HepG2 (cell line): ENCODE results near the gene RNH1. TPM values are rescaled to one million over a fixed set of nuclear protein-coding genes. Genes with fewer than 3 reads are reported as not detected.

ENCODE experiments used
- ATAC-seq: fragments of 200-7000 bp; cut with Tn5 transposase; 3 replicates; pipeline ENCODE4 v1.9.1; 2020; ENCODE audit warnings: mild to moderate bottlenecking, moderate library complexity
- BruUV-seq: library from RNA; stranded (reverse); fragments of 400-500 nt; replicated peaks from 2 replicates; lab custom pipeline; 2021; lab: Mats Ljungman, UMichigan
- CTCF ChIA-PET: fragments of 300-600 bp; formaldehyde crosslinking; extraction: SDS; loops from one replicate; lab custom pipeline; 2021; ENCODE audit warnings: low total read pairs, inconsistent platforms, low intra/inter-chr PET ratio; lab: Yijun Ruan, JAX
- POLR2A ChIA-PET: fragments of 350-600 bp; sonication (Branson Sonifier 250); formaldehyde crosslinking; loops from one replicate; lab custom pipeline; 2020; ENCODE audit warnings: antibody characterized with exemption, inconsistent platforms; lab: Yijun Ruan, JAX
- DNase-seq: peaks from one replicate; pipeline ENCODE4 v3.0.0-alpha.2; 2015; ENCODE audit warnings: low spot score
- FAIRE-seq: peaks from 3 replicates; lab custom pipeline; 2011; peaks lifted over from hg19 to GRCh38; lab: Jason Lieb, UNC
- H2AFZ ChIP-seq: one replicate; pipeline ENCODE4 v1.6.1; 2011; ENCODE audit warnings: low read length, inconsistent platforms
- H3K27ac ChIP-seq: fragments of 300-600 bp; 3 replicates; pipeline ENCODE4 v1.8.0; 2011; ENCODE audit warnings: mixed run types, mild to moderate bottlenecking, mixed read lengths, low read length, inconsistent platforms; ENCODE audit not compliant: insufficient read depth; ENCODE audit errors: extremely low read length
- H3K27me3 ChIP-seq, 2 experiments: fragments of 200-600 bp in 1 of 2; 2 replicates in 1 of 2; 3 replicates in 1 of 2; pipeline versions ENCODE4 v1.6.0 to v1.8.0; 2011; ENCODE audit warnings: low read length in 2 of 2, mild to moderate bottlenecking in 2 of 2, moderate library complexity in 2 of 2, inconsistent platforms in 1 of 2; ENCODE audit not compliant: insufficient read depth in 2 of 2, control insufficient read depth in 1 of 2
- H3K36me3 ChIP-seq, 2 experiments: fragments of 200-600 bp in 1 of 2; replicated peaks in 1 of 2; 2 replicates in 1 of 2; 3 replicates in 1 of 2; pipeline versions ENCODE4 v1.5.1 to v1.8.0; 2011; ENCODE audit warnings: low read length in 2 of 2, inconsistent platforms in 1 of 2; ENCODE audit not compliant: insufficient read depth in 2 of 2, control insufficient read depth in 1 of 2
- H3K4me1 ChIP-seq: 2 replicates; pipeline ENCODE4 v1.5.1; 2012; ENCODE audit warnings: low read length, inconsistent platforms; ENCODE audit not compliant: insufficient read depth
- H3K4me2 ChIP-seq: 2 replicates; pipeline ENCODE4 v1.6.0; 2011; ENCODE audit warnings: low read depth, low read length, inconsistent platforms
- H3K4me3 ChIP-seq, 3 experiments: fragments of 200-600 bp in 1 of 3; sonication (generic), shearing (Covaris generic) in 1 of 3; replicated peaks in 1 of 3; 2 replicates each; pipeline ENCODE4 v1.5.1; 2011 to 2016; ENCODE audit warnings: low read length in 3 of 3, inconsistent platforms in 2 of 3, low read depth in 2 of 3, mild to moderate bottlenecking in 2 of 3, control low read depth in 1 of 3, mixed read lengths in 1 of 3; ENCODE audit not compliant: insufficient read depth in 1 of 3
- H3K79me2 ChIP-seq: one replicate; pipeline ENCODE4 v1.6.1; 2011; ENCODE audit warnings: low read length, inconsistent platforms; ENCODE audit not compliant: insufficient read depth
- H3K9ac ChIP-seq: 2 replicates; pipeline ENCODE4 v1.6.0; 2011; ENCODE audit warnings: mild to moderate bottlenecking, low read depth, low read length, inconsistent platforms; ENCODE audit not compliant: insufficient read depth
- H3K9me3 ChIP-seq: 2 replicates; pipeline ENCODE4 v1.5.1; 2012; ENCODE audit warnings: mild to moderate bottlenecking, low read length
- H4K20me1 ChIP-seq: 2 replicates; pipeline ENCODE4 v1.6.0; 2011; ENCODE audit warnings: inconsistent platforms, mild to moderate bottlenecking, low read length, moderate library complexity; ENCODE audit not compliant: insufficient read depth
- CREBL2 ChIP-seq: sonication (generic); formaldehyde crosslinking; IDR thresholded peaks from 2 replicates; pipeline ENCODE4 v1.8.1; 2023; ENCODE audit warnings: missing genetic modification reagents, mild to moderate bottlenecking, borderline replicate concordance
- CTCF ChIP-seq: sonication (generic); formaldehyde crosslinking; IDR thresholded peaks from 2 replicates; pipeline ENCODE4 v1.5.0; 2020; ENCODE audit warnings: mild to moderate bottlenecking, missing genetic modification reagents, moderate library complexity
- FOXK1 ChIP-seq: sonication (generic); formaldehyde crosslinking; IDR thresholded peaks from 2 replicates; pipeline ENCODE4 v1.4.0; 2020; ENCODE audit warnings: low read depth, missing genetic modification reagents, borderline replicate concordance
- KDM5B ChIP-seq: sonication (generic); formaldehyde crosslinking; IDR thresholded peaks from 2 replicates; pipeline ENCODE4 v1.4.0; 2020; ENCODE audit warnings: missing genetic modification reagents, mild to moderate bottlenecking, borderline replicate concordance
- PBX3 ChIP-seq: sonication (generic); formaldehyde crosslinking; IDR thresholded peaks from 2 replicates; pipeline ENCODE4 v1.8.1; 2023; ENCODE audit warnings: missing genetic modification reagents, inconsistent platforms, borderline replicate concordance
- REST ChIP-seq, 2 experiments: IDR thresholded peaks; 2 replicates each; pipeline ENCODE4 v1.6.1; 2011 to 2012; ENCODE audit warnings: low read length in 2 of 2, borderline replicate concordance in 1 of 2, low read depth in 1 of 2, mild to moderate bottlenecking in 1 of 2, moderate library complexity in 1 of 2
- SIN3B ChIP-seq: fragments of 150-350 bp; IDR thresholded peaks from 2 replicates; pipeline ENCODE4 v1.6.1; 2014; ENCODE audit warnings: low read length
- TERF1 ChIP-seq: sonication (generic); formaldehyde crosslinking; IDR thresholded peaks from 2 replicates; pipeline ENCODE4 v1.8.0; 2022; ENCODE audit warnings: mild to moderate bottlenecking, missing genetic modification reagents, moderate library complexity
- ZFP36L2 ChIP-seq: sonication (generic); formaldehyde crosslinking; IDR thresholded peaks from 2 replicates; pipeline ENCODE4 v1.4.0; 2020; ENCODE audit warnings: missing genetic modification reagents
- ZNF235 ChIP-seq: sonication (generic); formaldehyde crosslinking; IDR thresholded peaks from 2 replicates; pipeline ENCODE4 v1.8.1; 2023; ENCODE audit warnings: mild to moderate bottlenecking, missing genetic modification reagents, borderline replicate concordance
- ZNF282 ChIP-seq: fragments of 450-650 bp; IDR thresholded peaks from 2 replicates; pipeline ENCODE4 v1.6.1; 2018; ENCODE audit not compliant: partially characterized antibody
- ZNF564 ChIP-seq: sonication (generic); formaldehyde crosslinking; IDR thresholded peaks from 2 replicates; pipeline ENCODE4 v1.8.1; 2023; ENCODE audit warnings: mild to moderate bottlenecking, missing genetic modification reagents
- ZNF768 ChIP-seq: sonication (generic); formaldehyde crosslinking; IDR thresholded peaks from 2 replicates; pipeline ENCODE4 v1.4.0; 2020; ENCODE audit warnings: missing genetic modification reagents
- WGBS: methylation state at CpG from one replicate; pipeline ENCODE4 v1.1.6; 2017; ENCODE audit warnings: low lambda C conversion rate; 5-methylcytosine and 5-hydroxymethylcytosine counted together
- in situ Hi-C: cut with HindIII; loops from 2 replicates; pipeline ENCODE4 v1.10.0; 2017; ENCODE audit warnings: low pct_unique_long_range_greater_than_20kb; ENCODE audit not compliant: extremely low pct_ligation_motif_present
- intact Hi-C: fragments of 100-400 bp; cut with micrococcal nuclease; formaldehyde crosslinking; loops from one replicate; pipeline ENCODE4 v1.10.0; 2022; ENCODE audit not compliant: unreplicated experiment
- polyA plus RNA-seq, 8 experiments: library from polyadenylated mRNA; depleted of rRNA in 3 of 8; stranded (reverse) in 7 of 8; unstranded in 1 of 8; fragments of >200 nt; fragmentation: Illumina TruSeq in 4 of 8; extraction: Trizol in 4 of 8; gene quantifications; 2 replicates each; pipeline versions ENCODE4 v1.2.1 to v1.2.3, GENCODE V29; 2011 to 2016; ENCODE audit warnings: low read depth in 4 of 8, missing spikeins in 1 of 8, mixed read lengths in 1 of 8; ENCODE audit not compliant: insufficient read depth in 1 of 8
- total RNA-seq, 5 experiments: library from RNA; depleted of rRNA; stranded (reverse); fragments of >200 nt; fragmentation: Illumina TruSeq; extraction: Trizol; gene quantifications; 2 replicates each; pipeline ENCODE4 v1.2.3, GENCODE V29; 2016; ENCODE audit warnings: low read depth in 1 of 5

Gene RNH1
- total and polyA plus RNA-seq, 2 of the 13 experiments (the other 11 are each of a cell fraction or from before 2014, with no cell fraction given): 36.0 to 74.1 TPM

GRCh38 chr11:455566-456147 lies 51.4 kb downstream of the RNH1 start:
- Histone ChIP-seq H3K9ac (no peak overlapping the region), H3K36me3 (peaks cover 16 to 45% of the 10 kb centered on the region in 2 experiments), H3K9me3 (no peaks in the 10 kb centered on the region), H2AFZ (no peak overlapping the region), H3K27me3 (no peaks in the 10 kb centered on the region; a peak in 2 of 5 replicates), H3K4me1 (peaks cover 14% of the 10 kb centered on the region), H3K4me2 (no peak overlapping the region), H3K79me2 (peaks cover 63% of the 10 kb centered on the region), H3K27ac (no peak overlapping the region), H3K4me3 (no peak overlapping the region), H4K20me1 (no peaks in the 10 kb centered on the region)
- ATAC-seq (no peak), FAIRE-seq (no peak), DNase-seq (no peak)
- CTCF ChIA-PET: no interaction called here
- intact Hi-C loops (no loop called here), in situ Hi-C loops (no loop called here)
- BruUV-seq: no TSS peak
- 94% methylated on average over 23 of the region's 23 CpGs for WGBS
- TF ChIP-seq SIN3B (no peak), ZNF768 (no peak), FOXK1 (CRISPR knock-in tag) (no peak), ZNF235 (CRISPR knock-in tag) (no peak), CTCF (CRISPR knock-in tag) (no peak), PBX3 (no peak), CREBL2 (CRISPR knock-in tag) (no peak), ZNF282 (no peak), ZNF564 (CRISPR knock-in tag) (no peak), KDM5B (CRISPR knock-in tag) (no peak), REST (IDR thresholded peaks at IDR 0.05; ENCODE audit: borderline replicate concordance in 1 of 2, low read depth in 1 of 2, low read length in 2 of 2) (no peak), ZFP36L2 (CRISPR knock-in tag) (no peak), TERF1 (no peak)
- POLR2A ChIA-PET: interaction anchor here (0.8 to 1.2 kb wide), 2 partner anchors 7 to 14 kb away, joined by 3 read pairs; partner anchors contain the start of gene ANO9
